ENCODE measurements around the gene STAM.

The STAM gene

DNA sequence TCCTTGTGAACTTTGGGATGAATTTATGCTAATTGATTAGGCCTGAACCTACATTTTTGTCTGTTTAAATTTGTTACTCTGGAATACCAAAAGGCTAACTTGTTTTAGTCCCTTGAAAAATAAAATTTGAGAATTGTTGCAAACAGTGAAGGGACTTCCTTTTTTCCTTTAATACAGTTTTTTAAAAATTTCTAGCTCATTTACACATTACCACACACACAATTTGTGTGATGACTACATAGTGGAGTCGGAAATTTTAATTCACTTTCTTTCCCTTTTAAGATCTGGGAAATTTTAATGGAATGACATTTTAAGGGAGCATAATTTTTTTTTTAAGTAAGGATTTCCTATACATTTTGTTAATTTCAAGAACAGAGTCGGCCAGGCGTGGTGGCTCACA lies 99.5 kb downstream of the STAM start:
- intact Hi-C loops (cut with DNase I) = loop anchor here (2.0 kb wide), 1 partner anchor 137 kb away; no protein-coding TSS in a partner anchor
- DNase-seq = no peak

DNA sequence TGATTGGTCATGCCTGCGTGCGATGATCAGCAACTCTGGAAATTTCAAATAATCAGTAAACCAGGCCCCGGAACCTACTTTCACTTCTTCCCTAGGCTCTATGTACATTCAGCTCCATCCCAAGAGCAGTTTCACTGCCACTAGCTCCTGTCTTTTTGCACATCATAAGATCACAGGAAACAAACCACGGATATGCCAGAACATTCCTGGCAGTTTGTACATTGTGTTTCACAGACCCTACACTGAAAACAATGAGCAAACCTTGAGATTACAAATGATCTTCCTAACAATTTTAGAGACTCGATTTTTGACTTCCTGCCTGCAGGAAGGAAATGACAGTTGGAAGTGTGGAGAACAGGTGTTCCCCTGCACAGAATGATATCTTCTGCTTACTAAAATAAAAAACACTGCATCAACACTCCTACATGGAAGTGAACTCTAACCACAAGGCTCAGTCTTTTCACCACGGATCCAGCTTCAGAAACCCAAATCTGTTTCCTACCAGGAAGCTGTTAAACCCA lies 100.5 kb downstream of the STAM start:
- intact Hi-C loops (cut with DNase I) = no loop called here
- no peak for DNase-seq

DNA sequence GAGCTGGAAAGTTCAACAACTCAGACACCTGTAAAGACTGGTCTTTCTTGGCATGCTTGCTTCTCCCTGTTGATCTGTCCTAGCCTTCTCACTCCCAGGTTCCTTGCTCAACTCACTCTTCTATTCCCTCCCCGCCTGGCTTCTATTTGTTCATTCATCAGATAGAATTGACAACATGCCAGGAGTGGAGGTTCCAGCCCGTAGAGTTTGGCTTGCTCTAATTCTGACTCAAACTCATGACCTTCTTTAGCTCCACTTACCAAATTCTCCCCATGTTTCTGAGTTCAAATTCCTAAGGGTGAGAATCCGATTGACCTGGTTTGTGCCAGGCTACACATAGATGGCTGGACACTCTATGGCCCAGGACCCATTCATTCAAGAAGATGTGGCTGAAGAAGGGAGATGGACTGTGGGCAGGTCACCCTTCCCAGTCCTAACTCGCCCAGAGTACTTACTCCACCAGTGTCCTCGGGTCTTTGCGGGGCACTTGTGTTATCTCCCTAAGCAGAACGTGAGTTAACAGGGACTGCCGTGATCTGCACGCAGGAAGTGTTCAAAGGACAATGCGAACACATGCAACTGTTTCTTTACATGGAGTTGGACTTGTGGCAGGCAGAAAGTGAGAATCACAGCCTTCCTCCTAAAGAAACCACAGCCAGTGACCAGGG lies 104.1 kb downstream of the STAM start:
- DNase-seq = no peak
- intact Hi-C loops (cut with DNase I) = no loop called here

GRCh38 chr10:17749890-17750289 lies 105.9 kb downstream of the STAM start:
- DNase-seq = no peak
- intact Hi-C loops (cut with DNase I) = no loop called here

GRCh38 chr10:17751781-17752445 lies 108.0 kb downstream of the STAM start, which contains the start of gene TMEM236:
TMEM236 (plus strand) TSS chr10:17752201; CDS start chr10:17752296, 95 bp downstream.
- DNase-seq = no peak
- intact Hi-C loops (cut with DNase I) = no loop called here

DNA sequence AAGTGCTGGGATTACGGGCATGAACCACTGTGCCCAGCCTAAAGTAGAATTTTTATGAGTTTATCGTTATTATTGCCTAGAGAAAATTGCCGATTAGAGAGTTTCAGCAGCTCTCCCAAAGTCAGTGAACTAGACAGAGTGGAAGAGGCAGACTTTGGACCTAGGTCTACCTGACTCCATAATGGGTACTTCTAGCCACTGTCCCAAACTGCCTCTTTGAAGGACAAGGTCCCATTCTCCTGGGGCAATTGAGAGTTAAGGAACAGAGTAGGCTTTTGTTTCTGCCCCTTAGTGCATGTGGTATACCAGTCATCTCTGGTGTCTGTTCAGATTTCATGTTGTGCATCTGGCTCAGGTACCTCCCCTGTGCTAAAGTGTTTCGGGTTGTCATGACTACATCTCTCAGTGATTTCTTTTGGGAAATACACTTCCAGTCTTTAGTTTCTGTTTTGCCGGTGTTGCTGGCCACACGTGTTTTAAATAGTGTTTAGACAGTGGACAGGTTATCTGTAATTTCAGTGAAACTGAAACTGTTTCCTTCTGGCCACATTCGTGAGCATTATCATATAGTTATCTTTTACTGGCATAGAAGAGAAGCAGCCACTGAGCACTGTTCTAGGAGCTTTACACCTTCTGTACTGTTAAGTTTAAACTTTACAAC lies 112.7 kb downstream of the STAM start:
- no peak for DNase-seq
- intact Hi-C loops (cut with DNase I) = no loop called here

DNA sequence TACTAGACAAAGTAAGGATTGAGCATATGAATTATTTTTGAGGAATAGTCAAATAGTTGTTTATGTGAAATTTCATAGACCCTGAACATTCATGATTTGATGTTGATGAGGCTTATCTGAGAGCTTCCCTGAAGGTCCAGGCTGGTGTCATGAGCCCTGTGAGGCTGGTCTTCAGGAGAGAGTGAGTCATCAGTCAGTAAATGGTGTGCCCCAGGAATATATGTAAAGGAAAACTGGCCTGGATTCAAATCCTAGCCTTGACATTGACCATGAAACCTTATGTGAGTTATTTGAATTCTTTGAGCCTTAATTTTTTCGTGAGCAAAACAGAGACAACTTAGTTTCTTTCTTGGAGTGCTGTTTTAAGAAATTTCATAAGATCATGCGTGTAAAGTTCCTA lies 114.2 kb downstream of the STAM start:
- DNase-seq = no peak
- intact Hi-C loops (cut with DNase I) = no loop called here

DNA sequence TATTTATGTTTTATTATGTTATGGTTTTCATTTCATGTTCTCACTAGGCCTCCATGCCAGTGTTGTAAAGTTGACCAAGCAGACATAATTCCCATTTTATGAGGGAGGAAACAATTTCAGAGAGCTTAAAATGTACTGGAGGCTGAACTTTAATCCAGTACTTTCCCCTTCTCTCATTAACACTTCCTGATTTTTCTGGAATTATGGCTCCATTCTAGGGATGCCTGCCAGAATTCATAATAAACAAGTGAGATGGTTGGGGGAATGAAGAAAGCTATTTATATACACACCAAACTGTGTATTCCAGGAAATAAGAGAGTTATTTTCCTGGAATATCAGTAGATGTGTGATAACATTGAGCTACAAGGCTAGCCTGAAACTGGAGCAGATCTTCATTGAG lies 114.9 kb downstream of the STAM start:
- DNase-seq = no peak
- intact Hi-C loops (cut with DNase I) = no loop called here

GRCh38 chr10:17764142-17764541 lies 120.2 kb downstream of the STAM start:
- DNase-seq = no peak
- intact Hi-C loops (cut with DNase I) = no loop called here

DNA sequence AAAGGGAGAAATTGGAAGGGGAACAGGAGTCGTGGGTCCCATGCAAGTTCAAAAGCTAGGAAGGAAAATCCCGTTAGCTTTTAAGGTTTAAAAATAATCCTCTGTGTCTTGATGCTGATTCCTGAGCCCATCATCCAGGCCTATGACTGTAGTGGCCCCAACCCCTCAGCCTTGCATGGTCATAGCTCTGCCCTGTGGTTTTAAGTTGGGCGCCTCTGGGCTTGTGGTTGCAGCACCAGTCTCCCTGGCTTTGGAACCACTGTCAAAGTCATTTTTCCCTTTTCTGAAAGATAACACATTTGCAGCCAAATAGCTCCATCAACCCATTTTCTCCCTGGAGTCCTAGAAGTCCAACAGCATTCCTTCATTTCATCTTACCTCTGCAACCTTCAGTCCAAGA lies 121.7 kb downstream of the STAM start:
- intact Hi-C loops (cut with DNase I) = no loop called here
- no peak for DNase-seq

Measured in head of caudate nucleus (tissue), 42 donors.